NCI-H526 (cell line): ENCODE data around the gene THEM5.
A peak's percentile ranks its signal among the peaks of the same experiment; 100 is the strongest.
"Not testable (repeated sequence)": the region's sequence is repeated elsewhere in the genome, so short reads cannot be mapped to it uniquely, and the experiment has no call there.

Experiments
- DNase-seq, 2 experiments: peaks; one replicate each; lab custom pipeline; 2025; lab: John Stamatoyannopoulos, UW

Gene THEM5

GRCh38 chr1:151853411-151853943 is at the start of gene THEM5:
TSS of gene THEM5 (minus strand) at chr1:151853712. CDS start at chr1:151853565, 147 bp downstream.
- no peak for DNase-seq

GRCh38 chr1:151902858-151903257 is 49.3 kb upstream of the THEM5 start:
- no peak for DNase-seq

- DNase-seq: not testable (repeated sequence)
Observed at GRCh38 chr1:151900804-151901203, 47.3 kb upstream of the THEM5 start.

- DNase-seq: no peak
Observed at GRCh38 chr1:151898519-151898991, 45.0 kb upstream of the THEM5 start.

GRCh38 chr1:151897991-151898431 is 44.5 kb upstream of the THEM5 start:
- no peak for DNase-seq

- DNase-seq: no peak
Observed at GRCh38 chr1:151893176-151893924, 39.8 kb upstream of the THEM5 start.

- no peak for DNase-seq
Observed at GRCh38 chr1:151892190-151892589, 38.7 kb upstream of the THEM5 start.

GRCh38 chr1:151891512-151891911 is 38.0 kb upstream of the THEM5 start:
- no peak for DNase-seq

GRCh38 chr1:151888972-151889570 is 35.6 kb upstream of the THEM5 start:
- peak in 1 of 2 experiments; percentile 72 for DNase-seq

GRCh38 chr1:151887028-151887427 is 33.5 kb upstream of the THEM5 start:
- no peak for DNase-seq

- no peak for DNase-seq
Observed at GRCh38 chr1:151885479-151885878, 32.0 kb upstream of the THEM5 start.

- DNase-seq: not testable (repeated sequence)
Observed at GRCh38 chr1:151884879-151885278, 31.4 kb upstream of the THEM5 start.

GRCh38 chr1:151884445-151884844 is 30.9 kb upstream of the THEM5 start:
- not testable (repeated sequence) for DNase-seq

- DNase-seq: not testable (repeated sequence)
Observed at GRCh38 chr1:151883898-151884297, 30.4 kb upstream of the THEM5 start.

- not testable (repeated sequence) for DNase-seq
Observed at GRCh38 chr1:151882918-151883317, 29.4 kb upstream of the THEM5 start.

GRCh38 chr1:151882466-151882865 is 29.0 kb upstream of the THEM5 start:
- DNase-seq: no peak

GRCh38 chr1:151881479-151881878 is 28.0 kb upstream of the THEM5 start:
- DNase-seq: peak in 1 of 2 experiments; percentile 16

GRCh38 chr1:151875419-151876097 is 22.0 kb upstream of the THEM5 start:
- peak in 1 of 2 experiments; percentile 52 for DNase-seq

GRCh38 chr1:151872776-151873175 is 19.3 kb upstream of the THEM5 start:
- not testable (repeated sequence) for DNase-seq

GRCh38 chr1:151871284-151872030 is 17.9 kb upstream of the THEM5 start:
- DNase-seq: no peak

GRCh38 chr1:151868486-151868885 is 15.0 kb upstream of the THEM5 start:
- no peak for DNase-seq
